SIG-M5 treated with dmso at 0.1 percent for 504 hours (cell line): ENCODE results near the gene FYB1.
"Not testable (repeated sequence)": the region's sequence is repeated elsewhere in the genome, so short reads cannot be mapped to it uniquely, and the experiment has no call there.

Experiments used
- DNase-seq: peaks from one replicate; lab custom pipeline; 2025; ENCODE audit not compliant: unreplicated experiment; lab: John Stamatoyannopoulos, UW

The FYB1 gene, protein sequence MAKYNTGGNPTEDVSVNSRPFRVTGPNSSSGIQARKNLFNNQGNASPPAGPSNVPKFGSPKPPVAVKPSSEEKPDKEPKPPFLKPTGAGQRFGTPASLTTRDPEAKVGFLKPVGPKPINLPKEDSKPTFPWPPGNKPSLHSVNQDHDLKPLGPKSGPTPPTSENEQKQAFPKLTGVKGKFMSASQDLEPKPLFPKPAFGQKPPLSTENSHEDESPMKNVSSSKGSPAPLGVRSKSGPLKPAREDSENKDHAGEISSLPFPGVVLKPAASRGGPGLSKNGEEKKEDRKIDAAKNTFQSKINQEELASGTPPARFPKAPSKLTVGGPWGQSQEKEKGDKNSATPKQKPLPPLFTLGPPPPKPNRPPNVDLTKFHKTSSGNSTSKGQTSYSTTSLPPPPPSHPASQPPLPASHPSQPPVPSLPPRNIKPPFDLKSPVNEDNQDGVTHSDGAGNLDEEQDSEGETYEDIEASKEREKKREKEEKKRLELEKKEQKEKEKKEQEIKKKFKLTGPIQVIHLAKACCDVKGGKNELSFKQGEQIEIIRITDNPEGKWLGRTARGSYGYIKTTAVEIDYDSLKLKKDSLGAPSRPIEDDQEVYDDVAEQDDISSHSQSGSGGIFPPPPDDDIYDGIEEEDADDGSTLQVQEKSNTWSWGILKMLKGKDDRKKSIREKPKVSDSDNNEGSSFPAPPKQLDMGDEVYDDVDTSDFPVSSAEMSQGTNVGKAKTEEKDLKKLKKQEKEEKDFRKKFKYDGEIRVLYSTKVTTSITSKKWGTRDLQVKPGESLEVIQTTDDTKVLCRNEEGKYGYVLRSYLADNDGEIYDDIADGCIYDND

DNA sequence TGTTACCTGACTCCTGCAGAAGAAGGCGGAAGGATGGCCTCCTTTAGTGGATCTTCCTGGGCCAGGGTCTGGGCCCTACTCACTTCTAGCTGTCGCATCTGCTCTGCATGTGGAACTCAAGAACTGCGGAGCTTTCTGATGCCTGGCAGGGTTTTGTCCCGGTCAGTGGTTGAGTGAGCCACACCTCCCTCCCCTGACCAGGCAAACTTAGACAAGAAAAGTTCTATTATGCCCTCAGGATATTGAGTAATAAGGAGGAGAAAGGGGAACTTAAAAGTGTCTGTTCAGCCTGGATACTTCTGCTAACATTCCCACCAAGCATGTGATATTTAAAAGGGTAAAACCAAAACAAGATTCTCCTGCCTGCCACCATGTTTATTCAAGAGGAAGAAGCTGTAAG lies at the start of gene FYB1:
Gene FYB1 (minus strand): TSS at position 127 of the 400 bp plus-strand sequence. CDS start 16,603 bp downstream, outside the sequence.
- DNase-seq = peak; percentile 95

DNA sequence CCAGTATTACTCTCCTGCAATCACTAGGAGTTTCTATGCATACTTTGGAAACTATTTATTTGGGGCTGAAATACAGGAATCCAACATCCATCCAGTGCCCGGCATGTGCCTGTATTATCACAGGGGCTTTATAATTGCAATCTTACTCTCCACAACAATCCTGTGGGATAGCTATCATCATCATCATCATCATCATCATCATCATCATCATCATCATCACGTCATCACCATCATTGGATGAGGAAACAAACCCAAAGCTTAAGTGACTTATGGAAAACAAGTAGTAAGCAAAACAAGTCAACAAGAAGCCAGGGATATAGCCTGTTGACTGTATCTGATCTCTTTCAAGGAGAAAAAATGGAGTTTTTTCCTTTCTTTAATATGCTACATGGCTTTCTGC lies 47.8 kb upstream of the FYB1 start:
- DNase-seq = no peak

DNA sequence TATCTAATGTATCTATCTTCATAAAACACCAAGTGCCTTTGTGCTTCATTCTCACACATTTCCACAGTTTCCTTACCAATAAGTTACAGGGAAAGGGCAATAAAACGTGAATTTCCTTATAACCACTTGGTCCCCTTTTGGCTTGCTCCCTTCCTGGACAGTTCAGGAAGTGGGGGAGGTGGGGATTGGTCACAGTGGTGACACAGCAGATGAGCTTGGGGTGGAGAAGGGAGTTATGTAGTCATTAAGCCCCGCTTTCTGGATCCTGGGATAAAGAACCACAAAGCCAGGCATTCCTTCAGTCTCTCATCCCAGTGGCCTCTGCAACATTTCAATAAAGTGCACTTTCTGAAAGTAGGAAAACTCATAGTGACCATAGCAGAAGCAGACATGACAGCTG lies 47.1 kb upstream of the FYB1 start:
- no peak for DNase-seq

DNA sequence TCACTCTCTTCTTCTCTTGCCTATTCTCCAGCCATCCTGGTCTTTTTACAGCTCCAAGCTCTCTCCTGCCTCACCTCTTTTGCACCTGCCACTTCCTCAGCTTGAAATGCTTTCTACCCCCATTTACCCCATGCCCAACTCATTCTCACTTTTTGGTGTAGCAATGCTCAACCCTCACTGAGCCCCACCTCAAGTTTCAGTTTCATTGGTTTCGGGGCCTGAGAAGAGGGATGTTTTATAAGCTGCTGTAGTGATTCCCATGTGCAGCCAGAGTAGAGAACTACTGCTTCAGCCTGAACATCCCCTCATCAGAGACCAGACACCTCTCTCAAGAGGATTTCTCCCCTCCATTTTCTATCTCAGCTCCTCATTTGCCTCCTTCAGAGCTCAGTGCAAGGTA lies 45.2 kb upstream of the FYB1 start:
- DNase-seq = no peak

DNA sequence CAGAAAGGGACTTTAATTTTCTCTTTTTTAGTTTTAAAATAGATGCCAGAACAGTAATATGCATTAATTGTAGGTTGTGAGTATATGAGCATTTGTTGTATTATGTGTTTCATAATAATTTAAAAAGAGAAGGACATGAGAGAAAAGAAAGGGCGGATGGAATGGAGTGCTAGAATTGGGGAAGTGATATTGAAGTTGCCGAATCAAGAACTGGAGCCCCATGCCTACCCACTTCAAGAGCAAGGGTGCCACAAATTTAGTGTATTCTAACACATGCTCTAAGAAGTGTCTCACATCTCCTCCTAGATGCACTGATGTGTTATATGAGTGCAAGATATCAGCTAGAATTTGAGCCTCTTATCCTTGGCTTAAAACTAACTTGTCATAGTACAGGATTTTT lies 43.6 kb upstream of the FYB1 start:
- peak; percentile 84 for DNase-seq

DNA sequence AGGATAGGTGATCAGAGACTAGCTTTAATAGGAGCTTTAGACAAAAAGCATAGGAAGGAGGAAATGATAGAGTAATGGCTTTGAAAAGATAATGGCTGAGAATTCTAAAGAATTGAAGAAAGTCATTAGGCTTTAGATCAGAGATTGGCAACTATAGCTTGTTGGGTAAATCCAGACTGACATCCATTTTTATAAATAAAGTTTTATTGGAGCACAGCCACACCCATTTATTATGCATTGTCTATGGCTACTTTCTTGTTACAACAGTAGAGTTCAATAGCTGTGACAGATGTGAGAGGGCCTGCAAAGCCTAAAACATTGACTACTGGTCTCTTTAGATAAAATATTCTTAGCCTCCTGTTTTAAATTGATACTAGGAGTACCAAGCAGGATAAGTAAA lies 40.7 kb upstream of the FYB1 start:
- DNase-seq = no peak

DNA sequence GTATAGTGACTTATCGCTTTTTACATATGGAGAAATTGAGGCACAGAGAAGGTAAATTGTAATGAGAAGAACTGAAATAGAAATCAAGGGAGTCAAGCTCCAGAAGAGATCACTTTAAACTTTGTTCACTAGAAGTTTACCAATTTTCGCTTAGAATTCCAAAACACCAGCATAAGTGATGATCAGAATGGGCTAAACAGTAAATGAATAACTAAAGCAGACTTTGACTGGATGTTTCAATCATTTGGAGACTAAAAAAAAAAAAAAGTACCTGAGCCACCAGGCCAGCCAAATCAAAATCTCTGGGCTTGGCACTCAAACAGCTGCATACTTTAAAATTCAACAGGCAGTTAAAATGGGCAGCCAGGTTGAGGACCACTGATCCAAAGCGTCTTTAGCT lies 38.2 kb upstream of the FYB1 start:
- DNase-seq = no peak

DNA sequence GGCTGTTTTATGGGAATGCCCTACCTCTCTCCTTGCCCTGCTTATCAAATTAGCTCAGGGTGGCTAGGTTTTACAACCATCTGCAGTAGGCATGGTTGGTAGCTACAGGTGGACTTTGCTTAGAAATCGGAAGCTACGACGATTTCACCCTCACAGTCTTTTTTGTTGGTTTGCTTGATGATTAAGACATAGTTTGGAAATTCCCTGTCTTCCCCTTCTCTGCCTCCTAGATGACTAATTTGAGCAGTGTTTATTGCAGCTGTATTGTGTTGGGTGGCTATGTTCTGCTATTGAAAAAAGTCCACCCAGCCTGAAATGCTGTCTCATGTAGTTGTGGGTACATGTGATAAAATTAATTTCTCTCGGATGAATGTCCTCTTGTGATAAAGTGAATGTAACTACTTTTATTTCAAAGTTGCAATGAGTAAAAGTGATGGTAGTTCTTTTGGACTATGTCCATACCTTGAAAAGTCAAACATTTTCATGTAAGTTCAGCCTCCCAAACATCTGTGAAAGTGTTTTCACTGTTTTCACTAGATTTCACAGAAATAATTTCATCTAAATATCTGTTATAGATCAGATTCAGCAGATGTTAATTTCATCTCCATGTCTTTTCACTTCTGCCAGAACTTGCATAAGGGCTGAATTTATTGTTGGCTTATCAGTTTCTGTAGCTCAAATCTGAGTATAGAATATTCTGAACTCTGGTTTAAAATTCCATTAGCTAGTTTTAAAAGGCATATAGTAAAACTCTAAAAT lies 37.3 kb upstream of the FYB1 start:
- peak; percentile 78 for DNase-seq

DNA sequence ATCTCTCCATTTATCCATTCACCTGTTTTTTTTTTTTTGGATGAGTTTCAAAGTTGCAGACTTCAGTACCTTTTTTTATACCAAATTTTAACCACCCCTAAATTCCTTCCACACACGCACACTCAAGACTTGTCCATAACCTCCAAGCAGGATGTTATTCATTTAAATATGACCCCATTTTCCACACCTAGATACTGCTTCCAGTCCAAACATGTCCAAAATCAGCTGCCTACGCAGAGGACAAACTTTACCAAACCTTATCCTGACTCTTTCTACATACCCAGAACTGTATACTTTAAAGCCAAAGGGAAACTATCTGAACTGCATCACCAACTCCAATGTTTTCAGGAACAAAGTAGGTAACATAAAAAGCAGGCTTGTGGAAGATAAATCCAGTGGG lies 36.0 kb upstream of the FYB1 start:
- no peak for DNase-seq

DNA sequence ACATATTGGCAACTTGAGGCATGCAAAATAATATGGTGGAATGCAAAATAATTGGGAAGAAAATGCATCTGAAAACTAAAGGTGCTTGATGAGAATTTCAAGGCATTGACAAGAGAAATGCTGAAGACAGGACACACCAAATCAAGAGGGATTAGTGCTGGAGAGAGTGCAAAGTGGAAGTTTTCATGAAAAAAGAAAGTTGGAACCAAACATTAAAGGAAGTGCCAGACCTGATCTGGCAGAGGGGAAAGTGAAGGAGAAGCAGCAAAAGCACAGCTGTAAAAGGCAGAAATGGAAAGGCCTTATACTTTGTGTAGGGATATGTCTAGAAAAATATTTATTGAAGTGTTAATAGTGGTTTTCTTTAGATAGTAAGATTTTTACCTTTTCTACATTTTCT lies 35.3 kb upstream of the FYB1 start:
- no peak for DNase-seq

DNA sequence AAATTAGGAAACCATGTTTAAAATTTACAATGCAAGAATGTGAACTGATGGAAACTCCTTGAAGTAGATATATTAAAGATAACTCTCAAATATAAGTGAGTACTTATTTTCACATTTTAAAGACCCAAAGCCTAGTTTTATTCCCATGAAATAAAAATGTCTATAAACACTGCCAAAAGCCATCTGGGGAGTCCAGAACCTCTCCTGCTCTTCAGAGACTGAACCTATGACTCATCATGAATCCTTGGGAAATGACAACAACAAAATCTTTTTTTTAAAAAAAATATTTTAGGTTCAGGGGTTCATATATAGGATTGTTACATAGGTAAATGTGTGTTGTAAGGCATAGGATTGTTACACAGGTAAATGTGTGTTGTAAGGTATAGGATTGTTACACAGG lies 33.8 kb upstream of the FYB1 start:
- DNase-seq = no peak

DNA sequence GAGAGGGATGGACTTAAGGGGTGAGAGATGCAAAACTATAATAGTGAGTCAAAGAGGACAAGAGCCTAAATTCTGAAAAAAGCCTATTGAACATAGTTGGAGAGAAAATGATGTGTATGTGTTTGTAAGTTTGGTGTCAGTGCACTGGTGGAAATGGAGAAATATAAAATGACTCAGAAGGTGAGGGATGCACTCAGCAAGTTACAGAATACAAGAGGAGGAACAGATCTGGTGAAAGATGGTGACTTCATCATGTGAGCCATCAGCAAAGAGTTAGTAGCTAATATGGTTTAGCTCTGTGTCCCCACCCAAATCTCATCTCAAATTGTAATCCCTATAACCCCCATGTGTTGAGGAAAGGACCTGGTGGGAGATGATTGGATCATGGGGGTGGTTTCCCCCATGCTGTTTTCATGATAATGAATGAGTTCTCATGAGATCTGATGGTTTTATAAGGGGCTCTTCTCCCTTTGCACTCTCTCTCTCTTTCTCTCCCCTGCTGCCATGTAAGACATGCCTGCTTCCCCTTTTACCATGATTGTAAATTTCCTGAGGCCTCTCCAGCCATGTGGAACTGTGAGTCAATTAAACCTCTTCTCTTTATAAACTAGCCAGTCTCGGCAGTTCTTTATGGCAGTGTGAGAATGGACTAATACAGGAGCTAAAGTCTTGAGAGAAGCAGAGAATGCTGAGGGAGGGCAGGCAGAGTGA lies 30.4 kb upstream of the FYB1 start:
- DNase-seq = no peak

DNA sequence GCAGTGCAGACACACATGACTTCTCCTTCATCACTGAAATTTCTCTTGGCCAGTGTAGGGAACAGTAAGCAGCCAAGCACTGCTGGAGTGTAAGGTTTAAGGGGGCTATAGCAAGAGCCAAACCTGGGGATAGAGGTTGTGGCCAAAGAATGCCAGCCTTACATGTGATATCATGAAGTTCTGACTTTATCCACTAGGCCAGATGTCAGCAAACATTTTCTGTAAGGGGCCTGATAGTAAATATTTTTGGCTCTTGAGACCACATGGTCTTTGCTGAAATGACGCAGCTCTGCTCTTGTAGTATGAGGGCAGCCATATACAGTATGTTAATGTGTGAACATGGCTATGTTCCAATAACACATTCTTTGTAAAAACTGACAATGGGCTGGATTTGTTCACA lies 29.7 kb upstream of the FYB1 start:
- DNase-seq = no peak

DNA sequence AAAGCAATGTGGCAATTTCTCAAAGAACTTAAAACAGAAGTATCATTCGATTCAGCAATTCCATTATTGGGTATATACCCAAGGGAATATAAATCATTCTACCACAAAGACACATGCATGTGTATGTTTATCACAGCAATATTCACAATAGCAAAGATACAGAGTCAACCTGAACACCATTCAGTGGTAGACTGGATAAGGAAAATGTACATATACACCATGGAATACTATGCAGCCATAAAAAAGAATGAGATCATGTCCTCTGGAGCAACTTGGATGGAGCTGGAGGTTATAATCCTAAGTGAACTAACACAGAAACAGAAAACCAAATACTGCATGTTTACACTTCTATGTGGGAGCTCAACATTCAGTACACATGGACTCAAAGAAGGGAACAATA lies 21.4 kb upstream of the FYB1 start:
- no peak for DNase-seq

DNA sequence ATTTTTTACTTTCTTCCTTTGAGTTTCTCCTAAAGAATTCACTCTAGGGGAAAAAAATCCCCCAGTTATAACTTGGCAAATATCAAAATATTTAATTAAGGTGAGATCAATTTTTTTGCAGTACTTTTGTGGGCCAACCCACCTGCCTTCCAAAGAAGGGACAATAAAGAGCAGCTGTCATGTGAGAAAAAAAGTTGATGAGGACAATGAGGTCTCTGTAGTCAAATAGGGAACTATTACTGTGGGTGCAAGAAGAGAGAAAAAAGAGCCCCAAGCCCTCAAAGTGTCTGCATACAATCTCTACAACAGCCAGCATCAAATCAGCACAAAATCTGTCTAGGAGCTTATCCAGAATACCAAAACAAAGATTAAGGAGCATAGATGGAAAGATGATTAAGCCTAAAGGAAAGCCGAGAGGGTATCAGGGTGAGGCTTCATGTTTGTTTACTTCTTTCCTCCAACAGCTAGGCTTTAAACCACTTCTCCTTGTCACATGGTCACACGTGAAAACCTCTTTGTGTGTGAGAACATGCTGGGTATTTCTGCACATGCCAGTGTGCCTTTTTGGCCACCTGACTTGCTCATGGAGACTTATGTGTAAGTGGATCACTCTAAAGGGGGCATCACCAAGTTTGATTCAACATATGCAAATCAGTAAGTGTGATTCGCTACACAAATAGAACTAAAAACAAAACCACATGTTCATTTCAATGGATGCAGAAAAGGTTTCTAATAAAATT lies 19.2 kb upstream of the FYB1 start:
- no peak for DNase-seq

DNA sequence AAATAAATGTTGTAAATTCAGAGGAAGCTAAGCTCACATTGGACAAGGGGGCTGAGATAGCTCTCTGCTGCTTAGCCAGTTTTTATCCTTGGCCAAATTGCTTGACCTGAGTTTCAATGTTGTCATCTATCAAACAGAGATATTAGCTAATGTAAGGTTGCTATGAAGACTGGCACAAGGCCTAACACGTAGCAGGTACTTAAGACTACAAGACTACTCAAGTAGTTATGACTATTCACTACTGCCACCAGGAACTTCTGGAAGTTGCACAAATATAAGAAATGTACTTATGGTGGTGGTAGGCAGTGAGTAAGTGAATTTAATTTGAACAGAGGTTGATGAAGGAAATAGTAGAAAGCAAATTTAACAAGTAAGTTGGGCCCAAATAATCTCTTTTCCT lies 17.4 kb upstream of the FYB1 start:
- DNase-seq = no peak

DNA sequence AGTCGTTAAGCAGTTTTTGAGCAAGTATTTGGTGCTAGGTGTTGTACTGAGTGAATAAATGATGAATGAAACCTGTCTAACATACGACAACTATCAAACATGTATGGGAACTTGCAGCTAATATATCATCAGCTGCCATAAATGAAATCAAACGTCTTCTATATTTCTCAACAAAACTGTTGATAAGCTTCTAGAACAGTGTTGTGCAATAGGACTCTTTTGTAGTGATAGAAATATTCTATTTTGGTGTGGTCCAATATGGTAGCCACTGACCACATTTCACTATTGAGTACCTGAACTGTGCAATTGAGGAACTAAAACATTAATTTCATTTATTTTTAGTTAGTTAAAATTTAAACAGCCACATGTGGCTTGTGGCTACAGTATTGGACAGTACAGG lies 16.3 kb upstream of the FYB1 start:
- no peak for DNase-seq

DNA sequence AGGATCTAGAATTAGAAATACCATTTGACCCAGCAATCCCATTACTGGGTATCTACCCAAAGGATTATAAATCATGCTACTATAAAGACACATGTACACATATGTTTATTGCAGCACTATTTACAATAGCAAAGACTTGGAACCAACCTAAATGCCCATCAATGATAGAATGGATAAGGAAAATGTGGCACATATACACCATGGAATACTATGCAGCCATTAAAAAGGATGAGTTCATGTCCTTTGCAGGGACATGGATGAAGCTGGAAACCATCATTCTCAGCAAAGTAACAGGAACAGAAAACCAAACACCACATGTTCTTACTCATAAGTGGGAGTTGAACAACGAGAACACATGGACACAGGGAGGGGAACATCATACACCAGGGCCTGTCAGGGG lies 15.1 kb upstream of the FYB1 start:
- DNase-seq = not testable (repeated sequence)

DNA sequence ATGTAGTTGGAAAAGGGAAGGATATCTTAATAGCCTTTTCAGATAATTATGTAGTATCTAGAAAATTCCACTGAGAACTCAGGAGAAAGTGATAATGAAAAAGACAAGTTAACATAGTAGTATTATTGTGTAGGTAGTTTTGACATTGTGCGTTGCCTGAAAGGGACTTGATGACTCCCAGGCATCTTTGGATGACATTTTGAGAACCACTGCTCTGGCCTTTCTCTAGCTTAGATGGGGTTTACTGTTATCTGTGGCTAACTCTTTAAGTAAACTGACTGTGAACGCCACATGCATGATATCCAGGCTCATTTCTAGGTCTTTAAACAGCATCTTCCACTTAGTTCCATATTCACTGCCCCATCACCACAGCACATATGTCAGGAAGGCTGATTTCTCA lies 14.4 kb upstream of the FYB1 start:
- DNase-seq = no peak
